Measurements from ENCODE around the gene BRD1. TPM values are rescaled to one million over a fixed set of nuclear protein-coding genes. Genes with fewer than 3 reads are reported as not detected.

The BRD1 gene
- total and polyA plus RNA-seq, 9 of the 15 experiments (the other 6 are each of a cell fraction or from before 2014, with no cell fraction given) = 0.42 to 17.6 (median 5.5) TPM

- TF ChIP-seq REST (IDR thresholded peaks at IDR 0.05; ENCODE audit: borderline replicate concordance) (peak; percentile 60; the same call in 1 of the 2 replicates), REST (CRISPR knock-in tag; IDR thresholded peaks at IDR 0.05; ENCODE audit: low read depth) (no peak), MAX (CRISPR knock-in tag; IDR thresholded peaks at IDR 0.05) (no peak), RFX7 (CRISPR knock-in tag; IDR thresholded peaks at IDR 0.05) (no peak), ERF (CRISPR knock-in tag; IDR thresholded peaks at IDR 0.05) (no peak), CTBP1 (IDR thresholded peaks at IDR 0.05; ENCODE audit: borderline replicate concordance) (peak; percentile 23; the same call in 1 of the 2 replicates), JUND (IDR thresholded peaks at IDR 0.05; ENCODE audit: borderline replicate concordance, low read depth, low read length) (0 out of 2 replicates have a peak, but pooled peaks have one; percentile 6), JUND (tag; IDR thresholded peaks at IDR 0.05; ENCODE audit: borderline replicate concordance, low read depth, low read length) (no peak), ZNF551 (CRISPR knock-in tag; IDR thresholded peaks at IDR 0.05) (no peak), ZNF124 (CRISPR knock-in tag; IDR thresholded peaks at IDR 0.05) (no peak), ZNF384 (IDR thresholded peaks at IDR 0.05; ENCODE audit: low read depth, low read length) (no peak; the same call in 1 of the 2 replicates), SMARCB1 (IDR thresholded peaks at IDR 0.05; ENCODE audit: insufficient read length, low read depth) (no peak), MAZ (CRISPR knock-in tag; conservative IDR thresholded peaks at IDR 0.05 in 1 of 2, IDR thresholded peaks at IDR 0.05 in 1 of 2) (peak in 1 of 2 experiments; percentile 29; a peak in 1 of 4 replicates)
These were observed 102.7 kb downstream of the BRD1 start (continued) for GRCh38 chr22:49724893-49725489.

All from K562 (cell line).